Iris pigment epithelial cell (primary cell): Measurements from ENCODE around the gene KCNH1.
"Not testable (repeated sequence)": the region's sequence is repeated elsewhere in the genome, so short reads cannot be mapped to it uniquely, and the experiment has no call there.

Source experiments
- DNase-seq: peaks from one replicate; pipeline ENCODE4 v3.0.0-alpha.2; 2011; ENCODE audit warnings: low read depth

The KCNH1 gene

DNA sequence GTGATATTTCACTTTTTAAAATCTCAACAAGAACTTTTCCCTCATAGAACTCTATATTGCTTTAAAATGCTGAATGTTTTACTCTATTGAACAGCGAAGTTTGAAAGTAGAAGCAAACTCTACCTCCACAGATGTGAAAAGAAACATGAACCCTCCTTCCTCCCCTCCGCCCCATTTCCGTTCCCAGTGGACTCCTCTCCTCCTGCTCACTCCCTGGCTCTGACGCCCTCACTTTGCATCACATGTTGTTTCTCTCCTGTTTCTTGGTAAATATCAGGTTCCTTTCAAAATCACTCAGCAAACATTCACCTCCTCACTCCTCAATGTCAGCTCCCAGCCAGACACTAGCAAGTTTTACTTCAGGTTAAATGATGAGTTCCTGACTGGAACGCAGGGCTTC is 34.6 kb downstream of the KCNH1 start:
- no peak for DNase-seq

DNA sequence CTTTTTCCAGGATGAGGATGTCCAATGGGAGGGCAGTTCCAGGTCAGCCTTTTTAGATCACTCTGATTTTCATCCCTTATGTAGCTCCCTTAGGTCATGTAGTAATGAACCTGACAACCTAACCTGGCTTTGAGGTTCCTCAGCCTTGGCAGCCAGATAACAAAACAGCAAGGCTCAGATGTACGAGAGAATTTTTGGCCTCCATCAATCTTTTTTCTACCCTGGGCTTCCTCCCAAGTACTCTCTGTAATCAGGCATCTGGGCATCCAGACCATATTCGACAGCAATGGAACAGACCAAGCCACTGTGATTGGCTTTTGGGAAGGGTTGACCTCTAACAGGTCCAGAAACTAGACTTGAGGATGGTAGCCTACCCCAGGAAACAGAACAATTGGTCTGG is 38.6 kb downstream of the KCNH1 start:
- DNase-seq = no peak

DNA sequence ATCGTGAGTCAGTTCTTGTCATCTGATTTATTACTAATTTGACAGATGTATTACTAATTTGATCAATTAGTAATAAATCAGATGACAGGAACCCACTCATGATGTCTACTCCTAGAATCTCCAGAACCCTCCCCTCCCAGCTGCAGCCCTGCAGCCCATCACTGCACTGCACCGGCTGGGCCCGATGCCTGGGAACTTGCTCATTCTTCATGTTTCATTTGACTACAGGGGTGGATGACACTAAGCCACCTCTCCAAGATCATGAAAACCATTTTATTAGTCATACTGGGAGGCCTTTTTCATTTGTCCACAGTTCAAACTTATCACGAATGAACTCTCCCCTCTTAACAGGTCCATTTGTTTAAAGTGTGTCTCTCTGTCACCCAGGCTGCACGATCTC is 41.0 kb downstream of the KCNH1 start:
- no peak for DNase-seq

DNA sequence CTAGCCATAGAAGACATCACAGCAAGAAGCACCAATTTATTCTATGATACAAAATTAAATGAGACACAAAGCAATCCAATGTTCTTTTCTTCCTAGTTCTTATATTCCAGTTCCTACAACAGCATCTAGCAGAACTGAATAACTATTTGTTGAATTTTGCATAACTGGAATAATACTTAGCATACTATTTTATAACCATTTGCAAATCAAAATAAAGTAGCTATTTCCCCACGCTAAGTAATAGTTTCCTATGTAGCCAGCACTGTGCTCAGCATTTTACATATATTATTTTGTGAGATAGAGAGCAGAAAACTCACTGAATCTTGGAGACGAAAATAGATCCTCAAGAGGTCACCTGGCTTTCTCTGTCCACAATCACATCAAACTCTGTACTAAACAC is 42.1 kb downstream of the KCNH1 start:
- DNase-seq = no peak

DNA sequence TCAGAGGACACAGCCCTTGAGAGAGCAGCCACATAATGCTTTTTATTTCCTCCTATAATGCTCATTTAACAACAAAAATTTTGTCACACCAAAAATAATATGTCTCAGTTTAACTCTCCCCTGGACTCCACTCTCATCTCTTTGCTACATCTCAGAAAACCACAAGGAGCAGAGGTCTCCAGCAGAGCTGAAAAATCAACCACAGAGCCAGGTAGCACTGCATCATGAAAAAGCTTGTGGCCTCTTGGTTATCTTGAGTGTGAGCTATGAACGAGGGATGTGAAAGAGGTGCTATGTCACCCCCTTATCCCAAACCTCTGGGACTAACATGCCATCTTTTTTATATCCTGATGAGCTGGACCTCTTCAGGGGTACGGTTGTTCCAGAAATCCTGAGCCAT is 44.4 kb downstream of the KCNH1 start:
- DNase-seq = no peak

DNA sequence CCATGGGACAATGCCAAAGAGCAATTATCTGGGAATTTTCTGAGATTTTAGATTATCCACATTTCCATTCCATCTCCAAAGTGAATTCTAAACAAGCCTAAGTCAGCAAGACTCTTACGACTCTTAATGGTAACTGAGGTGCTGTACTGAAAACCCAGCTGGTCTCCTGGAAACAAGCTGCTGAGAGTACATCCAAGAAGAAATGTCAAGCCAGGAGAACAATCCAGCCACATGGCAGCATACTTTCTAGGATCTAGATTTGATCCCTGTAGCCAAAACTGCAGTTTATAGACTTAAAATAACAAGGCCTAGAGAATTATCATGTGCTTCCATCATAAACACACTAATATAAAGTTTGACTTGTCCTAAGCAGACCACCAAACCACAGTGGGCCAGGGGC is 45.8 kb downstream of the KCNH1 start:
- no peak for DNase-seq

DNA sequence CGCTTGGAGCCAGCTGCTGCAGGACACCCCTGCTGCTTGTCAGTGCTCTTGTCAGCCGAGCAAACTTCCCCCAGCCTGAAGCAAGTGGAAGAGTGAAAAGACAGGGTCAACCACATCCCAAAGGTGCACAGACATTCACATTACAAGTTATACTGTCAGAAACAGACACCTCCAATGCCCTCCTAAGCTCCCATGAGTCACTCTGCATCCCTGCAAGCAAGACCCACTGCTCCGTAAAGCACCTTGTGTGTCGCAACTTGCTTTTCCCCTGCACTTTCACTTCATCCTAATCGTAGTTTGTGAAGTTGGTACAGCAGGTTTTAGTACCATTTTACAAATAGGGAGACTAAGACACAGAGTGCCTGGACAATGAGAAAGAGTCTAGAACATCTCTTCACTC is 51.1 kb downstream of the KCNH1 start:
- no peak for DNase-seq

DNA sequence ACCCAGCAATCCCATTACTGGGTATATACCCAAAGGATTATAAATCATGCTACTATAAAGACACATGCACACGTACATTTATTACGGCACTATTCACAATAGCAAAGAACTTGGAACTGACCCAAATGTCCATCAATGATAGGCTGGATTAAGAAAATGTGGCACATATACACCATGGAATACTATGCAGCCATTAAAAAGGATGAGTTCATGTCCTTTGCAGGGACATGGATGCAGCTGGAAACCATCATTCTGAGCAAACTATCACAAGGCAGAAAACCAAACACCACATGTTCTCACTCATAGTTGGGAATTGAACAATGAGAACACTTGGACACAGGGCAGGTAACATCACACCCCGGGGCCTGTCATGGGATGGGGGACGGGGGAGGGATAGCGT is 52.5 kb downstream of the KCNH1 start:
- DNase-seq = not testable (repeated sequence)

DNA sequence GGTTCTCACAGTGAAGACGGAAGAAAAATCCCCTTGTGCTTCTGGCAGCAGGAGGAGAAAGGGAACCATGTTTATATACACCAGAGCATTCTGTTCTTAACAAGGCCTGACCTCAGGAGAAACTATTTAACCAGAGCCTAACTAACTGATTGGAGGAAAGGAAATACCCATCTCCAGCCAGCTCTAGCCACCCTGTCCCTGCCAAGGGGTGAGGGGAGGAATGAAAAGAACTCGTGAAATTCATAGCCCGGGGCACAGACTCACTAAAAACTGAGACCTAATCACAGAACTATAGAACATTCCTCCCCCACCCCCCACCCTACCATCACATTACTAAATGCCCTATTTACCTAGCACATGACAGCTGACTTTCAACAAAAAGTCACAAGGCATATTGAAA is 65.0 kb downstream of the KCNH1 start:
- no peak for DNase-seq

DNA sequence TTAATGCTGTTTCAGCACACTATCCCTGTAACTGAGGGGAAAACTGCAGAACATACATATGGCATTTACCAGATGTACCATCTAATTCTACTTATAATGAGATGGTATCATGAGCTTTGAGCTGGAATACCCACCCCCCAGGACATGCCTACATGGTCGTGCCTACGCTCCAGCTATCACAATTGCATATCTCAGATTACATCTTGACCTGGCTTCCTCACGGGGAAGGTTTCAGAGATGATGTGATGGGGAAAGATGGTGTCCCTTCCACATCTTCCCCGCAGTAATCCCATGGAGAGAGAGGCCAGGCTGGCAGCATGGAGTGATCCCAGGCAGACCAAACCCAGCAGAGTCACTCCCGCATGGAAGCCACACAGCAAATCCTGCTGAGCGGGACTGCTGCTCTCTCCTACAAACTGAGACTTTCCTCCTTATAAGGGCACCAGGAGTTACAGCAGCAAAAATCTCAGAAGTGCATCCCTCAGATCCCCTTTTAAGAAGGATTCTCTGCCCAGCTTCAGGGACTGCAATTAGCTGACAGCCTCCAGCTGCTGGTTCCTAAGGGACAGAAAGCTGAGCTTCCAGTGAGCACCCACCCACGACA is 67.1 kb downstream of the KCNH1 start:
- no peak for DNase-seq

DNA sequence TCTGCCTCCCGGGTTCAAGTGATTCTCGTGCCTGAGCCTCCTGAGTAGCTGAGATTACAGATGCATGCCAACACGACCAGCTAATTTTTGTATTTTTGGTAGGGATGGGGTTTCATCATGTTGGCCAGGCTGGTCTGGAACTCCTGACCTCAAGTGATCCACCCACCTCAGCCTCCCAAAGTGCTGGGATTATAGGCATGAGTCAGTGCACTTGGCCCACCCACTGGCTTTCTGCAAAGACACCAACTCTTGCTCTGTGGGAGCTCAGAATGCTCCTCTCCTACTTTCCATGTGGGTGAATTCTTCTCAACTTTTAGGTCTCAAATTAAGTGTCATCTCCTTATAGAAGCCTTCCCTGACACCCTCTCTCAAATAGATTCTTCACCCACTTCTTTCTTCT is 92.1 kb downstream of the KCNH1 start:
- not testable (repeated sequence) for DNase-seq

DNA sequence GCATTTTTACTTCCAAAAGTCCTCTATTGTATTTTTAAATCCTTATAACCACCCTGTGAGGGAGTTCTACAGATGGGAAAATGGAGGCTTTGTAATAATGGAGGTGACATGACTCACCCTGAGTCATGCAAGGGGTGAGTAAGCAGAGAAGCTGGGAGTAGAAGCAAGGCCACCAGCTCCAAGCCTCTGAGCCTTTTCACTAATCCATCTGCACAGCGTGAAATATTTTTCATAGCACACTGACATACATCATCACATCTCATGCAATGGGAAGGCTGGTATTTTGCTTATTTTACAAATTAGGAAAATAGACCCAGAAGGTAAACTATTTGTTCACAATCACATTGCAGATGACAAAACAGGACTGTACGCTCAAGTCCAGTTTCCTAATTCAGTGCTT is 96.9 kb downstream of the KCNH1 start:
- peak; percentile 88 for DNase-seq

DNA sequence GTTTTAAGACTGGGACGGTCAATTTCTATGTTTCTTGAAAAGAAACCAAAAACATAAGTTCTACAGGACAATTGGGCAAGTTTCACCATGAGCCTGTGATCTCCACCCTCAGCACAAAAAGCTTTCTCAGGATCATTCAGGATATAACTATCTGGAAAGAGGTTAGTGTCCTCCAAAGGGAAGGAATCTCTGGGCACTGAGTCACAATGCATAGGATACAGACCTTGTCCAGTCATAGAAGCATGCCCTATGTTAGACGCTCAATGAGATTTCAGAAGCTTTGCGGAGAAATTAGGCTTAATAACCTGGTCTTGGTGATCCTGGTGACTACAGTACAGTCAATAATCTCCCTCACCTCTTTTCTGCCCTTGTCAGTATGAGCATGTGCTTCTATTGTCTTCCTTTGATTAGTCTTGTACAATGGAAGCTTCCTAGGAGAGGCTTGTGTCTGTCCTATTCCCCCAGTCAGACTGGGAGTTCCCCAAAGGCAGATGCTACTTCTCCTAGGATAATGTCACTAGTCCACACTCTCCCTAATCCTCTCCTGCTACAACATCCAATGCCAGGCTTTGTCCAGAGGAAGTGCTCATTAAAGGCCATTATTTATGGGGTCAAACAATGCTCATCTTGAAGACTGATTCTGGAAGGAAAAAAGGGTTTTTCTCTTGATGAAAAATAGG is 97.4 kb downstream of the KCNH1 start:
- no peak for DNase-seq

DNA sequence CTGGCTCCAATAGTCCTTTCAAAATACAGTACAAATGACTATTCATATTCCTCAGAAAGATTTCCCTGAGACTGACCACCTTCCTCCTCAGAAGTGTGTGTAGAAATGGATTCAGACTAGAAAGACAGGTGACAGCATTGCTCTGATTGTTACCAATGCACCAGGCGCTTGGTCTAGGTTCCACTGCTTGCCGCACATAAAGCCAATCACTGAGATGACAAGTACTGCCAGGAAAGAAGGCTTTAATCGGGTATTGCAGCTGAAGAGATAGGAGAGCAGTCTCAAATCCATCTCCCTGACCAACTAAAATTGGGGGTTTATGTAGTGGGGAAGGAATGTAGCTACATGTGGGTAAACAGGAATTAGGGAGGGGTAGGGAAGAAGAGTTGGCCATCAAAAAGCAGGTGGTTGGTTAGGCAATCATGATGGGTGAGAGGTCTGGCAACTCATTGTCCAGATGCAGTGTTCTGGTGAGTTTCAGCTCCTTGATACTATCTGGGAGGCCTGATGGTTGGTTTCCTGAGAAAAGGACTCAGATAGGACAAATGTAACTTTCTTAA is 98.0 kb downstream of the KCNH1 start:
- no peak for DNase-seq

DNA sequence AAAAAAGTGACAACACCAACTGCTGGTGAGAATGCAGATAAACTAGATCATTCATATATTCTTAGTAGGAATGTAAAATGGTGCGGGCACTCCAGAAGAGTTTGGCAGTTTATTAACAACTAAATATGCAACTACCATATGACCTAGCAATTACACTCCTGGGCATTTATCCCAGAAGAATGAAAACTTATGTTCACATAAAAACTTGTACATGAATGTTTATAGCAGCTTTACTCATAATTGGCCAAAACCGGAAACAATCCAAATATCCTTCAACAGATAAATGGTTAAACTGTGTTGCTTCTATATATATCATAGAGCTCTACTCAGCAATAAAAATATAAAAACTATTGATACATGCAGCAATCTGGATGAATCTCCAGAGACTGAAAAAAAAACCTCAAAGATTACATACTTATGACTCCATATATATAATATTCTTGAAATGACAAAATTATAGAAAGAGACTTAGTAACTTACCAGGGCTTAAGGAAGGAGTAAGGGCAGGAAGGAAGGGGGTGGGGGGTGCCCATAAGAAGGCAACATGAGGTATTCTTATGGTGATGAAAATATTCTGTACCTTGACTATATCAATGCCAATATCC is 99.9 kb downstream of the KCNH1 start:
- DNase-seq = no peak

DNA sequence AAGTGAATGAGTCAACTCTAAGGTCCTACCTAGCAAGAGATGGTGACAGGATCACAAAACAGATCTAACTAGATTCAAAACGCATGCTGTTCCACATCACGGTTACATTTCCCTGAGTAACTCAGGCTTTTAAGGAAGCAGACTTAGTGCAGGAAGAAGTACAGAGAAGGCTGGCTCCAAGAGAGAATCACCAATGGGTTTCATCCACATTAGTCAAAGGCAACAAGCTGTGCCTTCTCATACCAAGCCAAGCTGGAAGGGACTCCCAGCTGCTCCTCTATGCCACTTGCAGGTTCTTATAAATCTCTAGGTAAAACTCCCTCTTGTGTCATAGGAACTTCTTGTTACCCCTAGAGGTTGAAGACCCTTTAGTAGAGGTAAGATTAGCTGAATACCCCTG is 109.0 kb downstream of the KCNH1 start:
- DNase-seq = no peak

DNA sequence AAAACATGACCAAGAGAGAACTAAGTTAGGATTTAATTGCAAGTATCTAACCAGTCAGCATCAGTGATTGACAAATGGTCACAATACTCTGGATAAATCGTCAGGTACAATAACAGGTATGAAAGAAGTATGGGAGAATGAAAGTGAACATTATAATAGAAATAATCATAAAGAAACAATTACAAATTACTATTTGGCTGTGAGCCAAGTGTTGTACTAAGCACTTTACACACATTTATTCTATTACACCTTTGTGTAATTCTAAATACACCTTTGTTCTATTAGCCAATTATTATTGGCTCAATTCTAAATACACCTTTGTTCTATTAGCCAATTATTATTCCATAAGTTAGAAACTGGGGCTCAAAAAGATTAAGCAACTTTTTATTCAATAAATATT is 114.7 kb downstream of the KCNH1 start:
- no peak for DNase-seq

DNA sequence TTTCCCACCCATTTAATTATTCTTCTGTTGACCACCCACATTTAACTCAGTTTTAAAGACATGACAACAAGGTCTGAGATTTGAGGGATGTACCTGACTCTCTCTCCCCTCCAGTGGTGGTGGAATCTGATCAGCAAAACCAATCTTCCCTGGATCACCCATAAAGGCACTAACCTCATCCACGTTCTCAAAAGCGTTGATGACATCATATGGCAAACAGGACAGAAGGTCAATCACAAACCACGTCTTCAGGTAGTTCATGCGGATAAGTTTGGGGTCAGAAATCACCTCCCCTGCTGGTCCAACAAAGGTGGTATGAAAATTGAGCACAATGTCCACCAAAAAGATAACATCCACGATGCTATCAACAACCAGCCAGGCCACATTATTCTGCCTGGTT is 115.3 kb downstream of the KCNH1 start:
- DNase-seq = no peak

DNA sequence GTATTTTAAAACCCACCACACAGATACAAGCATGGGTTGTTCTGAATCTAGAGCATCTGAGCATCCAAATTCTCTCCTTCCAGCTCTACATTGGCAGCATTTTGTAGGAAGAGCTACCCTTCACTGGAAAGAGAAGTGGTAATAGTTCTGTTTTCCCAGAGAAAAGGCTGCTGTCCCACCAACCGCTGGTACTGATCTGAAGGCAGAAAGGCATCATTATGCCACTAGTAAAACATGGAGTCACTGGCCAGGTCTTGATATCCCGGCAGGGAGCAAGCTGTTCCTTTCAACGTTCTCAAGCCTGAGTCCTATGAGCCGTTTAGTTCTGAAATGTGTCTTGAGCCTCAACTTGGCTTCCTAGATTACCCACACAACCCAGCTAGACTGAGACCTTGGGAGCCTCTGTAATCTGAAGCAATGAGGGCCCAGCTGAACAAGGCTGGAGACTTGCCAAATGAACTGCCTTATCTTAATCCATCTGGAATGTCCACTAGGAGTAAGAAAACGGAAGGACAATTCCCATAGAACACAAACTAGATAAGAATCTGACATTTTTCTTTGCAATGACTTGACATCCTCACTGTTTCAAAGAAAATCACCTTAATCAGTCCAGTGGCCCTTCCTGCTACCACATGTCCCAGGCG is 116.8 kb downstream of the KCNH1 start:
- peak; percentile 21 for DNase-seq

DNA sequence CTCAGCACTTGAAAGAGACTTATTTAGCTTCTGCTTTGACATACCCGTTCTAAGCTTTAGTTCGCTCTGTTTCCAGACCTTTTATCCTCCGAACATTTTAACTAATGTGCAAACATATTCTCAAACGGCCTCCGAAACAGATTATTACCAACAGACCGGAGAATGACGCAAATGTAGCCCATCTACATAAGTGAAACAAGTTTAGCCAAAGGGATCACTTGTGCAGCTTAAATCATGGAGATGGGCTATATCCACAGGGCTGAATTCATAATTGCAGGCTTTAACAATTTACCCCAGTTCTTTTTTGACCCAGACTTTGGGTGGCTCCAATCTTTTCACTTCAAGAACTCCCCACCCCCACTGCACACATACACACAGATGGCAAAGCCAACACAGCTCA is 119.7 kb downstream of the KCNH1 start:
- DNase-seq = no peak

DNA sequence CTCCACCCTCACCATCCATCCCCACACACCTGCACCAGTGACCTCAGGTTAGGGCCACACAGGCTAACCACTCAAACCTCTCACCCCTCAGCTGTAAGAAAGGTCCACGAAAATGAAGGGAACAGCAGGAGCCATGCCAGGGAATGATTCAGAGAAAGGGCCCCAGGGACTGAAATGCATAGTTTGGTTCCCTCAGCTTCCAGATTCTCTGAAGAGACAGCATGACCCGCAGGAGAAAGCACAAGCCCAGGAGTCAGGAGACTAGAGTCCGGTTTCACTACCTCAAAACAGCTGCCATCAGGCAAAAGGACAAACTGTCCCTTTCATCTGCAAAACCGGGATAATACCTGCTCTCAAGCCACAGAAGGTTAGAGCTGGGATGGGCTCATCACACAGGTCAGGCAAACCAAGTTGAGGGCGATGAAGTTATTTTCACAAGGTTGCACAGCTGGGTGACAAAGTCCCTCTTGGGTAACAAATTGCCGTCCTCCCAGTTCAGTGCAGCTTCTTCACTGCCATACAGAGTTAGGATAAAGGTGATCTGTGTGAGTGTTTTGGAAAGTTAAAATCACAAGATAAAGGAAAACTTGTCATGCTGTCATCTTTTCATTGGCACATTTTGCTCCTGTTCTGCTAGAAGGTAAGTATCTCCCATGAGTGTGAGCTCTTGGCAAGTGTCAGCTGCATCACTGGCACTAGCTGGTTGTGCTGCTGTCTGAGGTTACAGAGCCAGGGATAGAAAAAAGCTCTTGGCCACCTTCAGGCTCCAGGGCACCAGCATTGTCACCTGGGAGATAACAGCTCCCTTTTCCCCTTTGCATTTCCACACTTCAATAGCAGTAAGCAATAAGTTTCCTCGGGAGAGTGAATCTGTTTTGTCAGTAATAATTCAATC is 120.4 kb downstream of the KCNH1 start:
- no peak for DNase-seq

DNA sequence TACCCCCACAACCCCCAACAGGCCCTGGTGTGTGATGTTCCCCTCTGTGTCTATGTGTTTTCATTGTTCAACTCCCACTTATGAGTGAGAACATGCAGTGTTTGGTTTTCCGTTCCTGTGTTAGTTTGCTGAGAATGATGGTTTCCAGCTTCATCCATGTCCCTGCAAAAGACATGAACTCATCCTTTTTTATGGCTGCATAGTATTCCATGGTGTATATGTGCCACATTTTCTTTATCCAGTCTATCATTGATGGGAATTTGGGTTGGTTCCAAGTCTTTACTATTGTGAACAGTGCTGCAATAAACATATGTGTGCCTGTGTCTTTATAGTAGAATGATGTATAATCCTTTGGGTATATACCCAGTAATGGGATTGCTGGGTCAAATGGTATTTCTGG is 122.8 kb downstream of the KCNH1 start:
- not testable (repeated sequence) for DNase-seq
